ENCODE data around the gene GLRA2.

Gene GLRA2

DNA sequence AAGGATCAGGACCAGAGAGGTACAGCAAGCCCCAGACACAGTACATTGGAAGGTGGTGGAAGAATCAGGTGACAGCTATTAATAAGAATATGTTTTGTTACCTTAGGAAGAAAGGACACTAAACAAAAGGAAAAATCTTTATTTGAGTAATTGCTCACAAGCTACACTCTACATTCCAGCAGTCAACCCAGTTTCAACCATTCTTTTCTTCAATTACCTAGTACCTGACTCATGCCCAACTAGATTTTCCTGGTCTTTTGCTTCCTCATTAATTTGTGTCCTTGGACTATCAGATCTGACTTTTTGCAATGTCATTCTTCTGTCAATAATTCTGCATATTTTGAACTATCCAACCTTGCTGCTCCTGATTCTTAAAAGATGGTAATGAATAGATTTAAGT, 22.5 kb upstream of the GLRA2 start:
- Histone ChIP-seq H3K9ac (ENCODE audit: low read depth, low read length, poor library complexity) (no peak overlapping the region), H2BK15ac (ENCODE audit: low read length) (no peak overlapping the region), H2BK12ac (ENCODE audit: low read length) (no peak overlapping the region), H3K27me3 (ENCODE audit: control insufficient read depth in 3 of 3, insufficient read depth in 3 of 3, low read depth in 1 of 3, low read length in 3 of 3) (no peaks in the 10 kb centered on the region), H2BK120ac (ENCODE audit: low read depth, low read length) (no peak overlapping the region), H3K4me2 (ENCODE audit: insufficient read depth, low read length, poor library complexity, severe bottlenecking) (no peak overlapping the region), H3K4me1 (ENCODE audit: control insufficient read depth in 2 of 2, insufficient read depth in 1 of 2, low read depth in 1 of 2, low read length in 2 of 2) (no peaks in the 10 kb centered on the region), H2BK5ac (ENCODE audit: low read length) (no peak overlapping the region), H3K36me3 (replicated peaks in 1 of 2; ENCODE audit: control insufficient read depth in 2 of 2, insufficient read depth in 2 of 2, low read length in 2 of 2) (no peaks in the 10 kb centered on the region), H3K18ac (ENCODE audit: low read length) (no peak overlapping the region), H3K4me3 (ENCODE audit: low read length in 2 of 2) (no peak overlapping the region), H3K27ac (replicated peaks; ENCODE audit: low read length) (no peak overlapping the region), H3K9me3 (replicated peaks in 1 of 2; ENCODE audit: control insufficient read depth in 2 of 2, insufficient read depth in 1 of 2, low read depth in 1 of 2, low read length in 2 of 2) (no peaks in the 10 kb centered on the region), H3K23ac (ENCODE audit: low read depth, low read length, poor library complexity) (no peak overlapping the region), H3K79me1 (ENCODE audit: low read depth, low read length) (no peaks in the 10 kb centered on the region), H4K91ac (ENCODE audit: low read depth, low read length, poor library complexity) (no peak overlapping the region), H2AK5ac (ENCODE audit: low read depth, low read length) (no peak overlapping the region), H3K14ac (ENCODE audit: low read length) (no peak overlapping the region), H4K8ac (ENCODE audit: low read depth, low read length) (no peak overlapping the region), H3K4ac (ENCODE audit: low read length) (no peak overlapping the region), H2AFZ (ENCODE audit: low read length) (no peak overlapping the region)
- DNase-seq (ENCODE audit: low spot score) = no peak

GRCh38 chrX:14508025-14508690, 21.2 kb upstream of the GLRA2 start:
- Histone ChIP-seq H3K23ac (ENCODE audit: low read depth, low read length, poor library complexity) (no peak overlapping the region), H2AFZ (ENCODE audit: low read length) (no peak overlapping the region), H4K8ac (ENCODE audit: low read depth, low read length) (no peak overlapping the region), H3K4me3 (ENCODE audit: low read length in 2 of 2) (no peak overlapping the region), H3K18ac (ENCODE audit: low read length) (no peak overlapping the region), H2BK5ac (ENCODE audit: low read length) (no peak overlapping the region), H3K27me3 (ENCODE audit: control insufficient read depth in 3 of 3, insufficient read depth in 3 of 3, low read depth in 1 of 3, low read length in 3 of 3) (no peaks in the 10 kb centered on the region), H2BK15ac (ENCODE audit: low read length) (no peak overlapping the region), H3K4me2 (ENCODE audit: insufficient read depth, low read length, poor library complexity, severe bottlenecking) (no peak overlapping the region), H3K9ac (ENCODE audit: low read depth, low read length, poor library complexity) (no peak overlapping the region), H2BK12ac (ENCODE audit: low read length) (no peak overlapping the region), H3K14ac (ENCODE audit: low read length) (no peak overlapping the region), H3K4ac (ENCODE audit: low read length) (no peak overlapping the region), H3K27ac (replicated peaks; ENCODE audit: low read length) (no peak overlapping the region), H3K79me1 (ENCODE audit: low read depth, low read length) (no peaks in the 10 kb centered on the region), H2AK5ac (ENCODE audit: low read depth, low read length) (no peak overlapping the region), H2BK120ac (ENCODE audit: low read depth, low read length) (no peak overlapping the region), H3K9me3 (replicated peaks in 1 of 2; ENCODE audit: control insufficient read depth in 2 of 2, insufficient read depth in 1 of 2, low read depth in 1 of 2, low read length in 2 of 2) (no peaks in the 10 kb centered on the region), H4K91ac (ENCODE audit: low read depth, low read length, poor library complexity) (no peak overlapping the region), H3K4me1 (ENCODE audit: control insufficient read depth in 2 of 2, insufficient read depth in 1 of 2, low read depth in 1 of 2, low read length in 2 of 2) (no peaks in the 10 kb centered on the region), H3K36me3 (replicated peaks in 1 of 2; ENCODE audit: control insufficient read depth in 2 of 2, insufficient read depth in 2 of 2, low read length in 2 of 2) (no peaks in the 10 kb centered on the region)
- DNase-seq (ENCODE audit: low spot score) = no peak
- no CpG with 5 or more reads among the region's 3 CpGs for WGBS, 2 donors (ENCODE audit: extremely low coverage in 2 of 2, insufficient read length in 2 of 2, insufficient replicate concordance in 1 of 2)

GRCh38 chrX:14509325-14510057, 19.8 kb upstream of the GLRA2 start:
- H3K4me2 ChIP-seq (ENCODE audit: insufficient read depth, low read length, poor library complexity, severe bottlenecking) = no peak overlapping the region
- H3K79me1 ChIP-seq (ENCODE audit: low read depth, low read length) = no peaks in the 10 kb centered on the region
- no peak overlapping the region for H2BK12ac ChIP-seq (ENCODE audit: low read length)
- no peak overlapping the region for H3K18ac ChIP-seq (ENCODE audit: low read length)
- no peak overlapping the region for H2BK15ac ChIP-seq (ENCODE audit: low read length)
- H2AFZ ChIP-seq (ENCODE audit: low read length) = no peak overlapping the region
- no peaks in the 10 kb centered on the region for H3K4me1 ChIP-seq (ENCODE audit: control insufficient read depth in 2 of 2, insufficient read depth in 1 of 2, low read depth in 1 of 2, low read length in 2 of 2)
- no peak overlapping the region for H2BK120ac ChIP-seq (ENCODE audit: low read depth, low read length)
- no peak for DNase-seq (ENCODE audit: low spot score)
- no peak overlapping the region for H3K23ac ChIP-seq (ENCODE audit: low read depth, low read length, poor library complexity)
- no peak overlapping the region for H3K14ac ChIP-seq (ENCODE audit: low read length)
- H3K9ac ChIP-seq (ENCODE audit: low read depth, low read length, poor library complexity) = no peak overlapping the region
- no peaks in the 10 kb centered on the region for H3K36me3 ChIP-seq (replicated peaks in 1 of 2; ENCODE audit: control insufficient read depth in 2 of 2, insufficient read depth in 2 of 2, low read length in 2 of 2)
- no peak overlapping the region for H4K91ac ChIP-seq (ENCODE audit: low read depth, low read length, poor library complexity)
- H3K4me3 ChIP-seq (ENCODE audit: low read length in 2 of 2) = no peak overlapping the region
- WGBS, 2 donors (ENCODE audit: extremely low coverage in 2 of 2, insufficient read length in 2 of 2, insufficient replicate concordance in 1 of 2) = 100% methylated on average over 2 of the region's 4 CpGs
- no peak overlapping the region for H2AK5ac ChIP-seq (ENCODE audit: low read depth, low read length)
- H3K27me3 ChIP-seq (ENCODE audit: control insufficient read depth in 3 of 3, insufficient read depth in 3 of 3, low read depth in 1 of 3, low read length in 3 of 3) = no peaks in the 10 kb centered on the region
- no peak overlapping the region for H2BK5ac ChIP-seq (ENCODE audit: low read length)
- no peak overlapping the region for H3K4ac ChIP-seq (ENCODE audit: low read length)
- H4K8ac ChIP-seq (ENCODE audit: low read depth, low read length) = no peak overlapping the region
- no peak overlapping the region for H3K27ac ChIP-seq (replicated peaks; ENCODE audit: low read length)
- H3K9me3 ChIP-seq (replicated peaks in 1 of 2; ENCODE audit: control insufficient read depth in 2 of 2, insufficient read depth in 1 of 2, low read depth in 1 of 2, low read length in 2 of 2) = no peaks in the 10 kb centered on the region

DNA sequence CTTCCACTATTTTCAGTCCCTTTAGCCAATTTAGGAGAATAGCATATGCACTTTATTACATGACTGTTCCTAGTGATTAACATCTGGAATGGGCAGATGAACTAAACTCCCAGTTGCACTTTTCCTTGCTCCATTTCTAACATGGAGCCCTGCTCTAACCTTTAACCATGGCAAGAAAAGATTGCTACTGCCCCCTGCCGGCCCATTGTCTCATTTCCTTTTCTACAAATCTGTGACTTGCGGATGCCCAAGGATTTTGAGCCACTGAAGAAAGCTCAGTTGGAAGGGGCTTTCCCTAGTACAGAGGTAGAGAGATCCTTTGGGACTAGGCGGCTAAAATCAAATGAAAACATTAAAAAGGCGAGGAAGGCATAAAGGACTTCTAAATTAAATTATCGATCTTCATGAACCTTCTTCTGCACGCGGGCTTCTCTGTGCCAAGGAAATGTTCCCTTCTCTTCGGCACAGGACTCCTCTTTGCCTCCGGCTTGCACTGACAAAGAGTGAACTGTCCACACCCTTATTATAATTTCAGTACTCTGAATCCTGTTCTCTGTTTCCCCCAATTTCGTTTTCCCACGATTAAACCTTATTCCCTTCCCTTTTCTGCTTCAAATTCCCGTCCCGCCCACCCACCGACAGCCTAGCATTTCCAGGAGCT, 577 bp upstream of the GLRA2 start:
- H2BK12ac ChIP-seq (ENCODE audit: low read length) = no peak overlapping the region
- H3K9ac ChIP-seq (ENCODE audit: low read depth, low read length, poor library complexity) = no peak overlapping the region
- no peaks in the 10 kb centered on the region for H3K27me3 ChIP-seq (ENCODE audit: control insufficient read depth in 3 of 3, insufficient read depth in 3 of 3, low read depth in 1 of 3, low read length in 3 of 3)
- no peaks in the 10 kb centered on the region for H3K4me1 ChIP-seq (ENCODE audit: control insufficient read depth in 2 of 2, insufficient read depth in 1 of 2, low read depth in 1 of 2, low read length in 2 of 2)
- no peak overlapping the region for H2BK5ac ChIP-seq (ENCODE audit: low read length)
- no peak overlapping the region for H2AK5ac ChIP-seq (ENCODE audit: low read depth, low read length)
- no peak overlapping the region for H2BK120ac ChIP-seq (ENCODE audit: low read depth, low read length)
- no CpG with 5 or more reads among the region's 14 CpGs for WGBS, 2 donors (ENCODE audit: extremely low coverage in 2 of 2, insufficient read length in 2 of 2, insufficient replicate concordance in 1 of 2)
- no peaks in the 10 kb centered on the region for H3K36me3 ChIP-seq (replicated peaks in 1 of 2; ENCODE audit: control insufficient read depth in 2 of 2, insufficient read depth in 2 of 2, low read length in 2 of 2)
- no peak overlapping the region for H3K4ac ChIP-seq (ENCODE audit: low read length)
- H3K27ac ChIP-seq (replicated peaks; ENCODE audit: low read length) = no peak overlapping the region
- H3K79me1 ChIP-seq (ENCODE audit: low read depth, low read length) = no peaks in the 10 kb centered on the region
- H2AFZ ChIP-seq (ENCODE audit: low read length) = no peak overlapping the region
- H3K18ac ChIP-seq (ENCODE audit: low read length) = no peak overlapping the region
- no peak overlapping the region for H3K14ac ChIP-seq (ENCODE audit: low read length)
- peak overlapping the region; percentile 54 for H3K4me2 ChIP-seq (ENCODE audit: insufficient read depth, low read length, poor library complexity, severe bottlenecking)
- peak; percentile 65 for DNase-seq (ENCODE audit: low spot score)
- no peak overlapping the region for H4K91ac ChIP-seq (ENCODE audit: low read depth, low read length, poor library complexity)
- H4K8ac ChIP-seq (ENCODE audit: low read depth, low read length) = no peak overlapping the region
- no peak overlapping the region for H3K23ac ChIP-seq (ENCODE audit: low read depth, low read length, poor library complexity)
- H2BK15ac ChIP-seq (ENCODE audit: low read length) = no peak overlapping the region
- no peaks in the 10 kb centered on the region for H3K9me3 ChIP-seq (replicated peaks in 1 of 2; ENCODE audit: control insufficient read depth in 2 of 2, insufficient read depth in 1 of 2, low read depth in 1 of 2, low read length in 2 of 2)
- H3K4me3 ChIP-seq (ENCODE audit: low read length in 2 of 2) = peak overlapping the region in 1 of 2 donors; percentile 20
